H1 (cell line): ENCODE results near the gene PCDH9.

Experiments
- EZH2 ChIP-seq: fragments of 200-600 bp; sonication (generic); IDR thresholded peaks from 2 replicates; pipeline ENCODE4 v1.7.1; 2012; ENCODE audit warnings: low read depth, mild to moderate bottlenecking, moderate library complexity, low read length, inconsistent platforms; ENCODE audit not compliant: severe bottlenecking
- HDAC2 ChIP-seq, 2 experiments: fragments of 300-600 bp in 1 of 2; sonication (generic) in 1 of 2; IDR thresholded peaks; 2 replicates each; pipeline ENCODE4 v1.6.1; 2011 to 2012; ENCODE audit warnings: low read depth in 2 of 2, low read length in 2 of 2, mild to moderate bottlenecking in 2 of 2, moderate library complexity in 2 of 2, borderline replicate concordance in 1 of 2, inconsistent platforms in 1 of 2
- POLR2A ChIP-seq, 2 experiments: IDR thresholded peaks; 1 replicate in 1 of 2; 2 replicates in 1 of 2; pipeline ENCODE4 v1.6.1; 2011; ENCODE audit warnings: low read depth in 2 of 2, low read length in 2 of 2, mild to moderate bottlenecking in 2 of 2; ENCODE audit errors: control extremely low read depth in 1 of 2
- POLR2AphosphoS5 ChIP-seq: IDR thresholded peaks from 2 replicates; pipeline ENCODE4 v1.6.1; 2011; ENCODE audit warnings: low read depth, low read length
- RFX5 ChIP-seq: IDR thresholded peaks from 2 replicates; pipeline ENCODE4 v1.6.1; 2011; ENCODE audit warnings: low read depth, low read length, improper control_type of control experiment, borderline replicate concordance
- SIRT6 ChIP-seq: IDR thresholded peaks from one replicate; pipeline ENCODE4 v1.7.1; 2012; ENCODE audit warnings: low read length, inconsistent platforms
- SRF ChIP-seq: IDR thresholded peaks from 2 replicates; pipeline ENCODE4 v1.6.1; 2011; ENCODE audit warnings: mild to moderate bottlenecking, low read depth, low read length, moderate library complexity
- TAF1 ChIP-seq: IDR thresholded peaks from 2 replicates; pipeline ENCODE4 v1.6.1; 2011; ENCODE audit warnings: mild to moderate bottlenecking, low read depth, low read length
- TBP ChIP-seq: IDR thresholded peaks from 2 replicates; pipeline ENCODE4 v1.6.1; 2011; ENCODE audit warnings: low read depth, low read length, improper control_type of control experiment
- TEAD4 ChIP-seq: IDR thresholded peaks from 2 replicates; pipeline ENCODE4 v1.6.1; 2012; ENCODE audit warnings: low read depth, low read length, inconsistent platforms, mixed read lengths
- TF ChIP-seq, protein P1 (sequence below), 3 experiments: IDR thresholded peaks; 1 replicate in 2 of 3; 2 replicates in 1 of 3; pipeline versions ENCODE4 v1.5.1 to v1.6.1; 2011; ENCODE audit warnings: low read length in 3 of 3, mild to moderate bottlenecking in 3 of 3, inconsistent platforms in 2 of 3, low read depth in 1 of 3, moderate library complexity in 1 of 3; ENCODE audit not compliant: insufficient read depth in 1 of 3; ENCODE audit errors: control extremely low read depth in 1 of 3

DNA sequence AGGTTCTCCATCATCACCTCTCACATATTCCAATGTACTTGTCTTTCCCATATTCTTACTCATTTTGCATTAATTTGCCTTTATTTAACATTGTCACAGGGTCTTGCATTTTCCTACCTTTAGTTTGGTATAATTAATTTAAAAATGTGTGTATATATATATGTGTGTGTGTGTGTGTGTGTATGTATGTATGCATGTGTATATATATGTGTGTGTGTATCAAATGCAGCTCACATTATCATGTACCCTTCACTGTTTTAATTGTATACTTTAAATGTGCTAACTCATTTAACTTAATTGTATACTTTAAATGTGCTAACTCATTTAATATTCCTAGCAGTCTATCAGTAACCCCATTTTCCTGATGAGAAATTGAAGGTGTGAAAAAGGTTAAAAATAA is 104.5 kb downstream of the PCDH9 start:
- TF ChIP-seq HDAC2 (IDR thresholded peaks at IDR 0.05; ENCODE audit: borderline replicate concordance in 1 of 2, low read depth in 2 of 2, low read length in 2 of 2) (no peak), TBP (no peak), SRF (no peak), RFX5 (no peak), POLR2A (IDR thresholded peaks at IDR 0.05; ENCODE audit: control extremely low read depth in 1 of 2, low read depth in 2 of 2, low read length in 2 of 2) (no peak), EZH2 (no peak), TEAD4 (no peak), TAF1 (no peak), POLR2AphosphoS5 (no peak), SIRT6 (no peak)
- TF ChIP-seq, protein P1, sequence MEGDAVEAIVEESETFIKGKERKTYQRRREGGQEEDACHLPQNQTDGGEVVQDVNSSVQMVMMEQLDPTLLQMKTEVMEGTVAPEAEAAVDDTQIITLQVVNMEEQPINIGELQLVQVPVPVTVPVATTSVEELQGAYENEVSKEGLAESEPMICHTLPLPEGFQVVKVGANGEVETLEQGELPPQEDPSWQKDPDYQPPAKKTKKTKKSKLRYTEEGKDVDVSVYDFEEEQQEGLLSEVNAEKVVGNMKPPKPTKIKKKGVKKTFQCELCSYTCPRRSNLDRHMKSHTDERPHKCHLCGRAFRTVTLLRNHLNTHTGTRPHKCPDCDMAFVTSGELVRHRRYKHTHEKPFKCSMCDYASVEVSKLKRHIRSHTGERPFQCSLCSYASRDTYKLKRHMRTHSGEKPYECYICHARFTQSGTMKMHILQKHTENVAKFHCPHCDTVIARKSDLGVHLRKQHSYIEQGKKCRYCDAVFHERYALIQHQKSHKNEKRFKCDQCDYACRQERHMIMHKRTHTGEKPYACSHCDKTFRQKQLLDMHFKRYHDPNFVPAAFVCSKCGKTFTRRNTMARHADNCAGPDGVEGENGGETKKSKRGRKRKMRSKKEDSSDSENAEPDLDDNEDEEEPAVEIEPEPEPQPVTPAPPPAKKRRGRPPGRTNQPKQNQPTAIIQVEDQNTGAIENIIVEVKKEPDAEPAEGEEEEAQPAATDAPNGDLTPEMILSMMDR (IDR thresholded peaks at IDR 0.05; ENCODE audit: control extremely low read depth in 1 of 3, insufficient read depth in 1 of 3, low read depth in 1 of 3, low read length in 3 of 3): no peak
